K562 (cell line): ENCODE data around the gene ELMO1. TPM values are rescaled to one million over a fixed set of nuclear protein-coding genes. Genes with fewer than 3 reads are reported as not detected.

ENCODE experiments used
- ATAC-seq: fragments of 200-7000 bp; cut with Tn5 transposase; 3 replicates; pipeline ENCODE4 v1.9.1; 2020; ENCODE audit warnings: moderate library complexity
- BruUV-seq: library from RNA; stranded (reverse); fragments of 400-500 nt; replicated peaks from 2 replicates; lab custom pipeline; 2021; lab: Mats Ljungman, UMichigan
- CTCF ChIA-PET: fragments of 300-600 bp; formaldehyde crosslinking; extraction: SDS; loops from one replicate; lab custom pipeline; 2021; ENCODE audit warnings: low intra/inter-chr PET ratio; lab: Yijun Ruan, JAX
- POLR2A ChIA-PET: fragments of 300-600, 350-650 bp; sonication (Branson Sonifier 250); formaldehyde crosslinking; extraction: SDS; loops from one replicate; lab custom pipeline; 2021; ENCODE audit warnings: antibody characterized with exemption, inconsistent platforms; lab: Yijun Ruan, JAX
- DNase-seq, 4 experiments: peaks; one replicate each; pipeline versions ENCODE4 v3.0.0 to v3.0.0-alpha.2; 2011 to 2018; ENCODE audit warnings: low spot score in 3 of 4, mixed read lengths in 3 of 4; ENCODE audit errors: extremely low read depth in 1 of 4
- FAIRE-seq: peaks from 2 replicates; lab custom pipeline; 2011; peaks lifted over from hg19 to GRCh38; lab: Jason Lieb, UNC
- H2AFZ ChIP-seq: 2 replicates; pipeline ENCODE4 v1.6.0; 2011; ENCODE audit warnings: low read depth, low read length, control low read depth, inconsistent platforms
- H3K27ac ChIP-seq: fragments of 200-600 bp; 3 replicates; pipeline ENCODE4 v1.8.0; 2011; ENCODE audit warnings: low read depth, mild to moderate bottlenecking, control low read depth, inconsistent platforms, low read length, moderate library complexity, mixed read lengths; ENCODE audit errors: extremely low read depth
- H3K27me3 ChIP-seq, 2 experiments: fragments of 300-600 bp in 1 of 2; 2 replicates in 1 of 2; 3 replicates in 1 of 2; pipeline versions ENCODE4 v1.6.0 to v1.8.0; 2011; ENCODE audit warnings: inconsistent platforms in 2 of 2, low read length in 2 of 2, mild to moderate bottlenecking in 1 of 2, mixed read lengths in 1 of 2, moderate library complexity in 1 of 2; ENCODE audit not compliant: control insufficient read depth in 2 of 2, insufficient read depth in 2 of 2
- H3K36me3 ChIP-seq: fragments of 300-600 bp; 3 replicates; pipeline ENCODE4 v1.8.0; 2011; ENCODE audit warnings: mild to moderate bottlenecking, low read length, inconsistent platforms; ENCODE audit not compliant: control insufficient read depth, insufficient read depth
- H3K4me1 ChIP-seq, 2 experiments: fragments of 200-600 bp in 1 of 2; replicated peaks in 1 of 2; 2 replicates in 1 of 2; 3 replicates in 1 of 2; pipeline versions ENCODE4 v1.5.1 to v1.8.0; 2011; ENCODE audit warnings: inconsistent platforms in 2 of 2, low read length in 2 of 2, mild to moderate bottlenecking in 1 of 2, mixed read lengths in 1 of 2, moderate library complexity in 1 of 2; ENCODE audit not compliant: control insufficient read depth in 2 of 2, insufficient read depth in 2 of 2
- H3K4me2 ChIP-seq: 2 replicates; pipeline ENCODE4 v1.6.1; 2011; ENCODE audit warnings: low read length, control low read depth, inconsistent platforms, mixed read lengths; ENCODE audit not compliant: insufficient read depth
- H3K4me3 ChIP-seq: fragments of 200-600 bp; sonication (generic), shearing (Covaris generic); 2 replicates; pipeline ENCODE4 v1.5.1; 2016; ENCODE audit warnings: control low read depth, inconsistent platforms
- H3K79me2 ChIP-seq: fragments of 200-600 bp; 3 replicates; pipeline ENCODE4 v1.8.0; 2011; ENCODE audit warnings: low read length, inconsistent platforms; ENCODE audit not compliant: control insufficient read depth, insufficient read depth
- H3K9ac ChIP-seq, 2 experiments: 2 replicates each; pipeline versions ENCODE4 v1.6.0 to v1.6.1; 2011; ENCODE audit warnings: low read depth in 2 of 2, low read length in 2 of 2, control low read depth in 1 of 2, inconsistent platforms in 1 of 2, mild to moderate bottlenecking in 1 of 2, mixed read lengths in 1 of 2; ENCODE audit not compliant: insufficient read depth in 1 of 2
- H3K9me1 ChIP-seq: one replicate; pipeline ENCODE4 v1.6.0; 2011; ENCODE audit warnings: inconsistent platforms, mild to moderate bottlenecking, low read length, moderate library complexity; ENCODE audit not compliant: control insufficient read depth, insufficient read depth
- H3K9me3 ChIP-seq: replicated peaks from 2 replicates; pipeline ENCODE4 v1.5.1; 2011; ENCODE audit warnings: low read depth, low read length, inconsistent platforms; ENCODE audit not compliant: control insufficient read depth, insufficient read depth
- H4K20me1 ChIP-seq: replicated peaks from 2 replicates; pipeline ENCODE4 v1.6.1; 2011; ENCODE audit warnings: low read length, inconsistent platforms, mixed read lengths; ENCODE audit not compliant: control insufficient read depth, insufficient read depth
- DPF2 ChIP-seq: fragments of 450-650 bp; IDR thresholded peaks from 2 replicates; pipeline ENCODE4 v1.6.1; 2016
- HEY1 ChIP-seq: fragments of 250-450 bp; sonication (Bioruptor Pico); IDR thresholded peaks from 2 replicates; pipeline ENCODE4 v1.5.0; 2020; ENCODE audit warnings: mild to moderate bottlenecking, moderate library complexity, borderline replicate concordance
- KAT2B ChIP-seq: IDR thresholded peaks from one replicate; pipeline ENCODE4 v1.6.1; 2012; ENCODE audit warnings: low read depth, mild to moderate bottlenecking, control low read depth, inconsistent platforms, low read length, moderate library complexity
- MAFK ChIP-seq: IDR thresholded peaks from 2 replicates; pipeline ENCODE4 v1.6.1; 2011; ENCODE audit warnings: low read length, improper control_type of control experiment
- NFRKB ChIP-seq: fragments of 450-650 bp; IDR thresholded peaks from 2 replicates; pipeline ENCODE4 v1.6.1; 2016; ENCODE audit warnings: low read depth
- SIX5 ChIP-seq, 2 experiments: IDR thresholded peaks; 2 replicates each; pipeline ENCODE4 v1.6.1; 2011; ENCODE audit warnings: low read length in 2 of 2, borderline replicate concordance in 1 of 2, low read depth in 1 of 2, mild to moderate bottlenecking in 1 of 2, moderate library complexity in 1 of 2; ENCODE audit not compliant: insufficient read depth in 1 of 2
- TEAD4 ChIP-seq, 2 experiments: sonication (generic) in 1 of 2; formaldehyde crosslinking in 1 of 2; IDR thresholded peaks; 2 replicates each; pipeline versions ENCODE4 v1.6.1 to v1.8.0; 2012 to 2022; ENCODE audit warnings: borderline replicate concordance in 1 of 2, inconsistent platforms in 1 of 2, low read length in 1 of 2, mild to moderate bottlenecking in 1 of 2, missing genetic modification reagents in 1 of 2
- ZFPM2 ChIP-seq: fragments of 250-450 bp; sonication (Bioruptor Pico); IDR thresholded peaks from 2 replicates; pipeline ENCODE4 v1.5.1; 2022; ENCODE audit warnings: mild to moderate bottlenecking
- ZNF512 ChIP-seq: IDR thresholded peaks from 2 replicates; pipeline ENCODE4 v1.6.1; 2016; ENCODE audit warnings: missing genetic modification characterization, missing compliant biosample characterization
- WGBS: fragments of 100-300 bp; shearing (Covaris generic); methylation state at CpG from one replicate; pipeline ENCODE4 v1.1.6; 2016; ENCODE audit warnings: low coverage, mixed read lengths; ENCODE audit not compliant: insufficient coverage; ENCODE audit errors: missing lambda C conversion rate; 5-methylcytosine and 5-hydroxymethylcytosine counted together
- in situ Hi-C: fragments of 300-500 bp; cut with MboI; formaldehyde crosslinking; loops from 4 replicates; pipeline ENCODE4 v1.15.0; 2018; ENCODE audit warnings: inconsistent platforms, mixed read lengths
- intact Hi-C: fragments of 100-400 bp; cut with micrococcal nuclease; formaldehyde crosslinking; loops from 2 replicates; pipeline ENCODE4 v1.14.2; 2022
- polyA plus RNA-seq, 8 experiments: library from polyadenylated mRNA; depleted of rRNA in 4 of 8; stranded (reverse) in 5 of 8; unstranded in 3 of 8; fragments of >200 nt; fragmentation: Nextera tagmentation in 2 of 8; fragmentation: Illumina TruSeq in 1 of 8; extraction: Ambion mirVana in 2 of 8; extraction: Trizol in 1 of 8; gene quantifications; 2 replicates each; pipeline versions ENCODE4 v1.2.1 to v1.2.3, GENCODE V29; 2011 to 2014; ENCODE audit warnings: inconsistent platforms in 1 of 8, missing spikeins in 1 of 8
- total RNA-seq, 7 experiments: library from RNA; depleted of rRNA in 6 of 7; stranded (reverse); fragments of >200 nt in 6 of 7; fragmentation: Illumina TruSeq in 2 of 7; extraction: Trizol in 2 of 7; gene quantifications; 2 replicates each; pipeline versions ENCODE4 v1.2.1 to v1.2.3, GENCODE V29; 2011 to 2021; ENCODE audit warnings: low replicate concordance in 1 of 7
- TF ChIP-seq, protein P1 (sequence below): IDR thresholded peaks from 3 replicates; pipeline ENCODE4 v1.6.1; 2011; ENCODE audit warnings: borderline replicate concordance, mild to moderate bottlenecking; ENCODE audit not compliant: insufficient read length, insufficient read depth

The ELMO1 gene
- total and polyA plus RNA-seq, 9 of the 15 experiments (the other 6 are each of a cell fraction or from before 2014, with no cell fraction given): 0.36 to 7.2 (median 3.6) TPM

DNA sequence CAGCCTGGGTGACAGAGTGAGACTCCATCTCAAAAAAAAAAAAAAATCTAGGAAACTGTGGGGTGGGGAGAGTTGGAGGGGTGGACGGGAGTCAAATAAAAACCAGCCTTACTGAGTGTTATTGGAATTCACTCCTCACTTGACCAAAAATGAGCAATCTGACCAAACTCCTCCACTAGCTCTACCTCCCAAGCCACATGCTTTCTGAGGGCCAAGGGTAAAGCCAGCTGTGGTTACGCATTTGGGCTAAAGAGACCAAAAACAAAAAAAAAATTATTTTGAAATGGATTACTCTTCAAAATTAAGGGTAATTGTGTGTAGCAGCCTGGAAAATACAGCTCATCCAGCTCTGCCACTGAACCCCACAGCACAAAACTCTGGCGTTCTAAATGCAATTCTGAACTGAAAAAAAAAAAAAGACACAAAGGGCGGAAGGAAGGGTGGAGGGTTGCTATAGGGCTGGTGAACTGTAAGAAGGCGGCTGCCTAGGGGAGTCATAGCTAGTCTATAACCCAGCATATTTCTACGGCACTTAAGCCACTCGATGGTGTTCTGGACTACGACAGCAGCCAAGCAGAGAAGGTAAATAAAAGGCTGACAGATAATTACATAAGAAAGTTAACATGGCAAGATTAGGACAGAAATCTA is 7.8 kb downstream of the ELMO1 start:
- FAIRE-seq (no peak), DNase-seq (no peak), ATAC-seq (no peak)
- no peak overlapping the region for H2AFZ ChIP-seq
- peaks cover 0 to 11% of the 10 kb centered on the region in 2 experiments; a peak in 3 of 5 replicates for H3K27me3 ChIP-seq
- no peaks in the 10 kb centered on the region for H3K36me3 ChIP-seq
- no peaks in the 10 kb centered on the region for H4K20me1 ChIP-seq
- no peak overlapping the region for H3K9ac ChIP-seq
- no peaks in the 10 kb centered on the region for H3K9me1 ChIP-seq
- CTCF ChIA-PET: no interaction called here
- H3K4me1 ChIP-seq: no peaks in the 10 kb centered on the region
- H3K27ac ChIP-seq: no peak overlapping the region
- no TSS peak for BruUV-seq
- no peaks in the 10 kb centered on the region for H3K9me3 ChIP-seq
- POLR2A ChIA-PET: interaction anchor here (0.6 kb wide), 1 partner anchor 41 kb away, joined by 3 read pairs; no protein-coding TSS in a partner anchor
- TF ChIP-seq TEAD4 (IDR thresholded peaks at IDR 0.05; ENCODE audit: low read length) (no peak), TEAD4 (CRISPR knock-in tag; IDR thresholded peaks at IDR 0.05; ENCODE audit: borderline replicate concordance) (no peak), SIX5 (IDR thresholded peaks at IDR 0.05; ENCODE audit: borderline replicate concordance in 1 of 2, insufficient read depth in 1 of 2, low read depth in 1 of 2, low read length in 2 of 2) (no peak)
- no peak overlapping the region for H3K4me3 ChIP-seq
- in situ Hi-C loops (no loop called here), intact Hi-C loops (no loop called here)
- 4% methylated on average over 8 of the region's 8 CpGs for WGBS
- no peak overlapping the region for H3K4me2 ChIP-seq
- no peaks in the 10 kb centered on the region for H3K79me2 ChIP-seq

- BruUV-seq: no TSS peak
- in situ Hi-C loops (no loop called here), intact Hi-C loops (loop anchor here (5.0 kb wide), 1 partner anchor 157 kb away; no protein-coding TSS in a partner anchor)
- WGBS: 0% methylated on average over 1 of the region's 1 CpG
- POLR2A ChIA-PET: no interaction called here
- Histone ChIP-seq H3K9me1 (no peaks in the 10 kb centered on the region), H3K9ac (no peak overlapping the region), H3K4me3 (no peak overlapping the region), H3K36me3 (no peaks in the 10 kb centered on the region), H4K20me1 (no peaks in the 10 kb centered on the region), H3K9me3 (no peaks in the 10 kb centered on the region), H3K79me2 (no peaks in the 10 kb centered on the region), H3K4me1 (no peaks in the 10 kb centered on the region), H3K27ac (no peak overlapping the region), H2AFZ (no peak overlapping the region), H3K27me3 (peaks cover 0 to 11% of the 10 kb centered on the region in 2 experiments; a peak in 3 of 5 replicates), H3K4me2 (no peak overlapping the region)
- ATAC-seq (no peak), DNase-seq (no peak), FAIRE-seq (no peak)
- TF ChIP-seq ZFPM2 (no peak), TEAD4 (IDR thresholded peaks at IDR 0.05; ENCODE audit: low read length) (no peak), TEAD4 (CRISPR knock-in tag; IDR thresholded peaks at IDR 0.05; ENCODE audit: borderline replicate concordance) (no peak), DPF2 (no peak), NFRKB (no peak), MAFK (no peak), KAT2B (no peak), HEY1 (CRISPR knock-in tag) (no peak), ZNF512 (tag) (no peak)
- TF ChIP-seq, protein P1, sequence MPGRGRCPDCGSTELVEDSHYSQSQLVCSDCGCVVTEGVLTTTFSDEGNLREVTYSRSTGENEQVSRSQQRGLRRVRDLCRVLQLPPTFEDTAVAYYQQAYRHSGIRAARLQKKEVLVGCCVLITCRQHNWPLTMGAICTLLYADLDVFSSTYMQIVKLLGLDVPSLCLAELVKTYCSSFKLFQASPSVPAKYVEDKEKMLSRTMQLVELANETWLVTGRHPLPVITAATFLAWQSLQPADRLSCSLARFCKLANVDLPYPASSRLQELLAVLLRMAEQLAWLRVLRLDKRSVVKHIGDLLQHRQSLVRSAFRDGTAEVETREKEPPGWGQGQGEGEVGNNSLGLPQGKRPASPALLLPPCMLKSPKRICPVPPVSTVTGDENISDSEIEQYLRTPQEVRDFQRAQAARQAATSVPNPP: no peak
- CTCF ChIA-PET: no interaction called here
These were observed 9.0 kb downstream of the ELMO1 start for GRCh38 chr7:37439653-37440026.
